DND-41 (cell line): ENCODE measurements around the gene NOL4L.

Experiments used
- ATAC-seq: fragments of 200-7000 bp; cut with Tn5 transposase; 3 replicates; pipeline ENCODE4 v1.9.1; 2021; ENCODE audit warnings: low read depth; ENCODE audit not compliant: insufficient read depth
- DNase-seq: peaks from one replicate; pipeline ENCODE4 v3.0.0-alpha.2; 2020
- H2AFZ ChIP-seq: 2 replicates; pipeline ENCODE4 v1.6.0; 2012; ENCODE audit warnings: low read depth, low read length
- H3K27ac ChIP-seq: 2 replicates; pipeline ENCODE4 v1.5.1; 2012; ENCODE audit warnings: low read length, inconsistent platforms
- H3K27me3 ChIP-seq: fragments of 200-600 bp; sonication (generic); 2 replicates; pipeline ENCODE4 v1.6.0; 2012; ENCODE audit warnings: low read length, mild to moderate bottlenecking, inconsistent platforms; ENCODE audit not compliant: insufficient read depth, poor library complexity
- H3K36me3 ChIP-seq: 2 replicates; pipeline ENCODE4 v1.5.1; 2012; ENCODE audit warnings: low read length, inconsistent platforms; ENCODE audit not compliant: insufficient read depth
- H3K4me1 ChIP-seq: 2 replicates; pipeline ENCODE4 v1.5.1; 2012; ENCODE audit warnings: mild to moderate bottlenecking, low read length; ENCODE audit not compliant: insufficient read depth
- H3K4me2 ChIP-seq: 2 replicates; pipeline ENCODE4 v1.6.0; 2012; ENCODE audit warnings: mild to moderate bottlenecking, moderate library complexity, low read length, inconsistent platforms; ENCODE audit not compliant: insufficient read depth
- H3K4me3 ChIP-seq, 2 experiments: fragments of 200-600 bp in 1 of 2; shearing (Covaris generic) in 1 of 2; 2 replicates each; pipeline ENCODE4 v1.5.1; 2012 to 2016; ENCODE audit warnings: inconsistent platforms in 2 of 2, low read length in 2 of 2, mild to moderate bottlenecking in 2 of 2, low read depth in 1 of 2, moderate library complexity in 1 of 2
- H3K79me2 ChIP-seq: 2 replicates; pipeline ENCODE4 v1.6.0; 2012; ENCODE audit warnings: low read length, inconsistent platforms; ENCODE audit not compliant: insufficient read depth
- H3K9ac ChIP-seq: 2 replicates; pipeline ENCODE4 v1.6.0; 2012; ENCODE audit warnings: low read depth, mild to moderate bottlenecking, inconsistent platforms, low read length, moderate library complexity
- H3K9me3 ChIP-seq: 2 replicates; pipeline ENCODE4 v1.5.1; 2012; ENCODE audit warnings: low read length, moderate library complexity, mild to moderate bottlenecking, inconsistent platforms; ENCODE audit not compliant: insufficient read depth, severe bottlenecking
- H4K20me1 ChIP-seq: 2 replicates; pipeline ENCODE4 v1.6.0; 2012; ENCODE audit warnings: low read length; ENCODE audit not compliant: insufficient read depth
- CTCF ChIP-seq: IDR thresholded peaks from 2 replicates; pipeline ENCODE4 v1.5.1; 2012; ENCODE audit warnings: borderline replicate concordance, low read length, moderate library complexity, mild to moderate bottlenecking; ENCODE audit not compliant: poor library complexity, severe bottlenecking; ENCODE audit errors: extremely low read depth
- EZH2 ChIP-seq: IDR thresholded peaks from 3 replicates; pipeline ENCODE4 v1.6.1; 2012; ENCODE audit warnings: borderline replicate concordance, low read depth, mild to moderate bottlenecking, moderate library complexity, low read length, inconsistent platforms; ENCODE audit not compliant: severe bottlenecking

The NOL4L gene

GRCh38 chr20:32534661-32535240, 50.4 kb downstream of the NOL4L start:
- peak; percentile 47 for ATAC-seq
- no peaks in the 10 kb centered on the region; the same call in 1 of the 2 replicates for H3K36me3 ChIP-seq
- peak overlapping the region; percentile 79 for H3K9ac ChIP-seq
- TF ChIP-seq EZH2 (no peak), CTCF (no peak)
- peak overlapping the region in 1 of 2 experiments; percentile 13; a peak in 1 of 4 replicates for H3K4me3 ChIP-seq
- peak; percentile 87 for DNase-seq
- no peaks in the 10 kb centered on the region for H3K9me3 ChIP-seq
- H3K4me2 ChIP-seq: peak overlapping the region; percentile 77
- H3K79me2 ChIP-seq: peaks cover 55% of the 10 kb centered on the region
- H3K27me3 ChIP-seq: no peaks in the 10 kb centered on the region
- peaks cover 58% of the 10 kb centered on the region for H3K4me1 ChIP-seq
- H3K27ac ChIP-seq: peak overlapping the region; percentile 95
- no peak overlapping the region for H2AFZ ChIP-seq
- H4K20me1 ChIP-seq: no peaks in the 10 kb centered on the region

DNA sequence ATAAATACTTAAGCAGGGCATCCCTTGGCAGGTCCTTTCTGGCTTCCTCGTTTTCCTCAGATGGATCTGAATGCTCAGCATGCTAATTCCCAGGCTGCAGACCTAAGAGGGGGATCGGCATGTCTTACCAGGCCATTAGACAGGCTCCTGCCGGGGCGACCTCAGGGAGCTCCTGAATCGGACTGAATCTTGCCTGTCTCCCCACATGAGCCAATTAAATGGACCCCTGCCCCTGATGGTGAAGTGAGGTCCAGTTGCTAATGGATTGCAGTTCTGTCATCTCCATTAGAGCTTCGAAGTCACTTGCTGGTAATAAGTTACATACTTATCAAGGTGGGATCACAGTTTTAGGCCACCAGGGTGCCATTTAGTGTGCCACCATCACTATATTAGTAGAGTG, 51.4 kb downstream of the NOL4L start:
- Histone ChIP-seq H3K4me3 (no peak overlapping the region), H3K9ac (no peak overlapping the region; the same call in 1 of the 2 replicates), H3K9me3 (no peaks in the 10 kb centered on the region), H2AFZ (no peak overlapping the region), H3K27me3 (no peaks in the 10 kb centered on the region), H3K4me2 (no peak overlapping the region), H3K36me3 (no peaks in the 10 kb centered on the region), H3K4me1 (peaks cover 56% of the 10 kb centered on the region), H4K20me1 (peaks cover 4% of the 10 kb centered on the region; the same call in 1 of the 2 replicates), H3K79me2 (peaks cover 60% of the 10 kb centered on the region), H3K27ac (peak overlapping the region; percentile 95)
- ATAC-seq (no peak), DNase-seq (no peak)
- TF ChIP-seq EZH2: no peak
- no peak for TF ChIP-seq CTCF

- Histone ChIP-seq H3K9ac (no peak overlapping the region), H3K4me1 (peaks cover 55% of the 10 kb centered on the region), H3K4me2 (no peak overlapping the region), H4K20me1 (peaks cover 4% of the 10 kb centered on the region; the same call in 1 of the 2 replicates), H3K9me3 (no peaks in the 10 kb centered on the region), H3K27me3 (no peaks in the 10 kb centered on the region), H3K79me2 (peaks cover 53% of the 10 kb centered on the region), H2AFZ (no peak overlapping the region), H3K4me3 (no peak overlapping the region), H3K27ac (peak overlapping the region; percentile 31), H3K36me3 (peaks cover 6% of the 10 kb centered on the region; the same call in 1 of the 2 replicates)
- no peak for TF ChIP-seq CTCF
- no peak for TF ChIP-seq EZH2
- DNase-seq (no peak), ATAC-seq (no peak)
Measured at GRCh38 chr20:32532246-32532645, 52.9 kb downstream of the NOL4L start.
